HG02759 (cell line): ENCODE measurements around the gene RHBDD2.
A peak's percentile ranks its signal among the peaks of the same experiment; 100 is the strongest.
"Not testable (repeated sequence)": the region's sequence is repeated elsewhere in the genome, so short reads cannot be mapped to it uniquely, and the experiment has no call there.

ENCODE experiments used
- ATAC-seq: cut with Tn5 transposase; IDR thresholded peaks from one replicate; pipeline ENCODE4 v1.9.1; 2021; ENCODE audit warnings: mild to moderate bottlenecking, moderate library complexity; ENCODE audit not compliant: unreplicated experiment

RHBDD2 gene

GRCh38 chr7:75866114-75866488, 12.7 kb upstream of the RHBDD2 start:
- no peak for ATAC-seq

DNA sequence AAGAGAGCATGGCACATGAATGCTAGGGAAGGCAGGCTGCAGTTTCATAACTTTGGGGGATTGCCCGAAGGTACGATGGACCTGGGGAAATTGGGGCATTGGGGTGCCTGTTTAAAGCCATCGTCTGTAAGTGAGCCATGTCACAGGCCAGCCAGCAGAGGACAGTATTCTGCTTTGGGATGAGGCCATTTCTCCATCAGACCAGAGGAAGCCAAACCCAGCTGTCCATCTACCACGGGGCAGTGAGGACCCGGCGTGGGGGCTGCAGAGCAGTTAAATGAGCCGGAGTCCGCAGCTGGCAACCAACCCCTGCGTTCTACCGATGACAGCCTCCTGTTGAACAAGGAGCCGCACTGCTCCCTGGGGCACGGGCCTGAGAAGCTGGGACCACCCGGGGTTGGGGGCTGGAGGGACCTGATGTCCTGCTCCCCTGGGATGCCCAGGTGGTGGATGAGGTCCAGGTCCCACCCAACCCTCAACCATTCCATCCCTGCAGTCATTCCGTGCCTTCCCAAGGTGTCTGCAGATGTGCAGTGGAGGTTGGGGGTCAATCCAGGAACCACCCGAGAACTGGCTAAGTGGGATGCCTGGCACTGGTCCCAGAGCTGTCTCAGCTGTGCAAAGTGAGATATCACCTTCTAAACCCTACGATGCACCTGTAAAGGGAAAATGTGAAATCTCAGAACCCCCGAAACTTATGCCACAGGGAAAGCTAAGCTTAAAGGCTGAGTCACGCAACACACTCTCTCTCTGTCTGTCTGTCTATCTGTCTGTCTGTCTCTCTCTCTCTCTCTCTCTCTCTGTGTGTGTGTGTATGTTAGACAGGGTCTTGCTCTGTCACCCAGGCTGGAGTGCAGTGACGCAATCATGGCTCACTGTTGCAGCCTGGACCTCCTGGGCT, 12.1 kb upstream of the RHBDD2 start:
- ATAC-seq = no peak

GRCh38 chr7:75867390-75867717, 11.5 kb upstream of the RHBDD2 start:
- no peak for ATAC-seq

DNA sequence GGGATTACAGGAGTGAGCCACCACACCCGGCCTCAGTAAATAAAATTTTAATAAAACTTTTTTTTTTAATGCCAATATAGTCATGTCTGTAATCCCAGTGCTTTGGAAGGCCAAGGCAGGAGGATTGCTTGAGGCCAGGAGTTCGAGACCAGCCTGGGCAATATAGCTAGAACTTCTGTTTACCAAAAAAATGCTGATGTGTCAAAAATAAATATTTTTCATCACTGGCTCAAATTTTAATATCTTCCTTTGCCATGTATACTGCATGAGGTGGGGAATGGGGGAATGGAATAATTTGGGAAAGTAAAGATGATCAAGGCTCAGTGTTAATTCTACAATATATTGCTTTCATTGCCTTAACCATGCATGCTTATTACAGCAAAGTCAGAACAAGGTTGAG, 10.7 kb upstream of the RHBDD2 start:
- no peak for ATAC-seq

GRCh38 chr7:75869776-75870379, 9.0 kb upstream of the RHBDD2 start:
- no peak for ATAC-seq

- no peak for ATAC-seq
These were observed 8.2 kb upstream of the RHBDD2 start for GRCh38 chr7:75870557-75871161.

DNA sequence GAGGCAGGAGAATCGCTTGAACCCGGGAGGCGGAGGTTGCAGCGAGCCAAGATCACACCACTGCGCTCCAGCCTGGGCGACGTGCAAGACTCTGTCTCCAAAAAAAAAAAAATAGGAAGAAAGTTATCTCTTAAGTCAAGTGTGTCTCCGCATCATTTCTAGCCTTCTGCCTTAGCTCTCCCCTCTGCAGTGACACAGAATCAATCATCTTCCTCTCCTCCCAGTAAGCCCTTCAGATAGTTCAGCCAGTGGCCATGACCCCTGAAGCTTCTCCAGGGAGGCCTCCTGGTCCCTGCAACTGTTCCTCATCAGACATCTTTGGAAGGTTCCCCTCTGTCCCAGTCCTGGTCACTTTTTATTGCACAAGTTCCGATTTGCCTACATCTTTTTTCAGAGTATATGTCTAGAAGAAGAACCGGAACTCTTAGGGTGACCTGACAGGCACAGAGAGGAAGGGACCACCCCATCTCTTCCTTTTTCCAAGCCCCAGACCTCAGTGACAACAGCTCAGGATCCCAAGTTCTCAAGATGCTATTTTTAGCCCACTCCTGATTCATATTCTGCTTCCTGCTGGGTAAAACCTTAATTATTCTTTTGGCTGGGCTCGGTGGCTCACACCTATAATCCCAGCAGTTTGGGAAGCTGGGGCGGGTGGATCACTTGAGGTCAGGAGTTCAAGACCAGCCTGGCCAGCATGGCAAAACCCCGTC, 6.6 kb upstream of the RHBDD2 start:
- ATAC-seq = no peak

- not testable (repeated sequence) for ATAC-seq
These were observed 4.7 kb upstream of the RHBDD2 start for GRCh38 chr7:75874180-75874579.

DNA sequence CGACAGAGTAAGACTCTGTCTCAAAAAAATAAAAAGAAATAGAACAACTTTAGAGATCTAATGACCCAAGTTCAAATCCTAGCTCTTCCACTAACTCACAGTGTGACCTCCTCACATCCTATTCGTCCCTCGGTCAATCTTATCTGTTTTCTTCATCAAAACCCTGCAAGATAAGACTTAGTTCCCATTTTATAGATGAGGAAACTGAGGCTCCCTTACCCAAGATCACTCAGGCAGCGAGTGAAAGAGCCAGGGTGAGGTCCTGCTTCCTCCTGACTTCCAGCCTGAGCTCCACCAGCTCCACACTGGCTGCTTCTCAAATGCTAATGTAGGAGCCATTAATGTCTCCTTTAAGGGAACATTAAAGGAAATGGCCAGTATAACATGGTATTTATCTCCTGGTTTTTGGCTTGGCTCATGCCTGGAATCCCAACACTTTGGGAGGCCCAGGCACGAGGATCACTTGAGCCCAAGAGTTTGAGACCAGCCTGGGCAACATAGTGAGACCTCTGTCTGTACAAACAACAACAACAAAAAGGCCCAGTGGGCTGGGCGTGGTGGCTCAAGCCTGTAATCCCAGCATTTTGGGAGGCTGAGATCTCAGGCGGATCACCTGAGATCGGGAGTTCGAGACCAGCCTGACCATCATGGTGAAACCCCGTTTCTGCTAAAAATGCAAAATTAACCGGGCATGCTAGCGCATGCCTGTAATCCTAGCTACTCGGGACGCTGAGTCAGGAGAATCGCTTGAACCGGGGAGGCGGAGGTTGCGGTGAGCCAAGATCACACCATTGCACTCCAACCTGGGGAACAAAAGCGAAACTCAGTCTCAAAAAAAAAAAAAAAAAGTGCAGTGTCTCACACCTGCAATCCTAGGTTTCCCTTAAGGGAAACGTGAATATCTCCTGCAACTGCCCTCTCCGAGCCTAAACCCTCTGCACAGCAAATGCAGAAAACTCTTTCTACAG, 3.4 kb upstream of the RHBDD2 start:
- ATAC-seq = no peak

GRCh38 chr7:75876126-75876881, 2.5 kb upstream of the RHBDD2 start:
- ATAC-seq = no peak

DNA sequence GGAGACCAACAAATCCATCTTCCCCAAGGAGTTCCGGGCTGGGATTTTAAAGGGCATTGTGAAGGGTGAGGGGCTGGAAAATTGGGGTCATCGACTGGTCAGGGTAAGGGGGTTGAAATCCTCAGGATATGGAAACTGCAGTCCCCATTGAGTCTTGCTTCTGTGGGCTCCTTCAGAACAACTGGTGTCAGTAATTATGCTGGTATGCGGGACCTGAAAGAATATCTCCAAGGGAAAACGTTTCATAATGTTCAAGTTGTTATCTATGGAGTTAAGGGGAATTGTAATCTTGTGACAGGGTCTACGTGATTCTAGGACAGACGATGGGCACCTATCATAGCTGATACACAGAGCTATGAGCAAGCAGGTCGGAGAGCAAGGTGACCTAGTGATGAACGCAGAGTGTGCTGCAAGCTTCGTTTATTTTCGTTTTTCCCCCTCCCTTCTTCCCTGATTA, 494 bp upstream of the RHBDD2 start:
- ATAC-seq = peak; percentile 35

DNA sequence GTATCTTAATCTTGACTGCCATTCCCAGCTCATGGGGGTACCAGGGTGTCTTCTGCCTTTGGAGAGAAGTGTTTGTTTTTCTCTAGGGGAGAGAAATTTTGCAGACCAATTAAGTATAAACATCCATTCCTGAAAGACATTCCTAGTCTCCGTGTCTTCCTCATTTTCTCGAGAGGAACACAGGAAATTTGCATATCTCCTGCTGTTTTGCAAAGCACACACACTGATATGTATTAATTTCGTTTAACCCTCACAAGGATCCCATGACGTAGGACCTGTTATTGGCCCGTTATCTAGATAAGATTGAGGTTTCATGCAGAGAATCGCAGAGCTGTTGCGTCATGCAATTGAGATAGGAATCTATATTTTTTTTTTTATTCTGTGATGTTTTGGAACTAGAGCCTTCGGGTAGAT, 944 bp downstream of the RHBDD2 start:
- no peak for ATAC-seq

DNA sequence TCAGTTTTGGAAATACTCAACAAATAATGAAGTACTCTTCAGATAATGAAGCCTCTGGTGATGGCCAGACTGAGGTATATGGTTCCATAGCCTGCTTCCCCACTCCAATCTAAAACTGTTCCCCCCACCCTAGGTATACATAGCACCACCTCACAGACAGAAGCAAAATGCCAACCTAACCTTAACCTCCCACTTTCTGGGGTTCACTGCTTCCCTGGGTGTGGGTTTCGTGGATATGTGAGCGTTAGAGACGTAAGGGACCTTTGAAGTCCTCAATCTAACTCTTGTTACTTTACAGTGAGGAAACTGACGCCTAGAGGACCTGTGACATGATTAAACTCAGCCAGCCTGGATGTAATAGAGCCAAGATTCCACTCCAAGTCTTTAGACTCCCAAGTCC, 1.4 kb downstream of the RHBDD2 start:
- ATAC-seq = no peak

DNA sequence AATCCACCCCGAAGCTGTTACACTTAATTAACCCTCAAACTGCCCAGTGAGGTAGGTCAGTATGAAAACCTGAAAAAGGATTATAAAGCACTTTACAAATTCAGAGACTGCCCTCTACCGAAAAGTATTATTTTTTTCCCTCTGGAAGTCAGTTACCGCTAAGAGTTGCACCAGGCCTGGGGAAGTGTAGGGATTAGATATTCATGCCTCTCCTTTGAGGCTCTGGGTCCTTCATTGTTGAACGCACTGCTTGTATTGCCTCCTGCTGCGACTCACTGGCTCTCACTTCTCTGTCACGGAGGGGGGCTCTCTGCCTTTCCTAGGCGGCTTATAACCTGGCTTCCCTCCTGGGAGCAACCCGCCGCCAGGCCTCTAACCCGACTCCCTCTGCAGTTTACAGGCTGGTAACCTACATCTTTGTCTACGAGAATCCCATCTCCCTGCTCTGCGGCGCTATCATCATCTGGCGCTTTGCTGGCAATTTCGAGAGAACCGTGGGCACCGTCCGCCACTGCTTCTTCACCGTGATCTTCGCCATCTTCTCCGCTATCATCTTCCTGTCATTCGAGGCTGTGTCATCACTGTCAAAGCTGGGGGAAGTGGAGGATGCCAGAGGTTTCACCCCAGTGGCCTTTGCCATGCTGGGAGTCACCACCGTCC, 2.7 kb downstream of the RHBDD2 start:
- ATAC-seq = no peak

DNA sequence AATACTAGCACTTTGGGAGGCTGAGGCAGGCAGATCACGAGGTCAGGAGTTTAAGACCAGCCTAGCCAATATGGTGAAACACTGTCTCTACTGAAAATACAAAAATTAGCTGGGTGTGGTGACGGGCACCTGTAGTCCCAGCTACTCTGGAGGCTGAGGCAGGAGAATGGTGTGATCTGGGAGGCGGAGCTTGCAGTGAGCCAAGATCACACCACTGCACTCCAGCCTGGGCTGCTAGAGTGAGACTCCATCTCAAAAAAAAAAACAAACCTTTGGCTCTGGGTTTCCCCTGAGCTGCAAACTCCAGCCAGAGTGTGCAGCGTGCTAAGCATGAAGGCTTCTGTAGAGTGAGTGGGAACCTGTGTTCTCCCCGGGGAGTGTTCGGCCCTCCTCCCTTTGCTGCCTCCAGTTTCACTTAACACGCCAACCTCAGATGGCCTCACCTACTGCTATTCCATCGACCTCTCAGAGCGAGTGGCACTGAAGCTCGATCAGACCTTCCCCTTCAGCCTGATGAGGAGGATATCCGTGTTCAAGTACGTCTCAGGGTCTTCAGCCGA, 4.5 kb downstream of the RHBDD2 start:
- not testable (repeated sequence) for ATAC-seq

DNA sequence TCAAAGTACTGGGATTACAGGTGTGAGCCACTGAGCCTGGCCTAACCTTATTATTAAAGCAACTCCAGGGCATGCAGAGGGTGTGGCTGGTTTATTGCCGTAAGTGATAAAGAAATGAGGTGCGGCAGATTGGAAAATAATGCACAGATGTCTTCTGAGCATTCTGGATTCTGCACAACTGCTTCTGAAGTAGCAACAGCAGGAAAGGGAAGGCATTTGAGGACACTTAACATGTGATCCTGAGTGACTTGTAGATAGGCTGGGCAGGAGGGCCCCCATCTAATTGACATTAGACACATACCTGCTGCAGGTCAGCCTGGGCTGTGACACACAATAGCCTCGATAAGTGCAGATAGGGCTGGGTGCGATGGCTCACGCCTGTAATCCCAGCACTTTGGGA, 5.6 kb downstream of the RHBDD2 start:
- no peak for ATAC-seq

DNA sequence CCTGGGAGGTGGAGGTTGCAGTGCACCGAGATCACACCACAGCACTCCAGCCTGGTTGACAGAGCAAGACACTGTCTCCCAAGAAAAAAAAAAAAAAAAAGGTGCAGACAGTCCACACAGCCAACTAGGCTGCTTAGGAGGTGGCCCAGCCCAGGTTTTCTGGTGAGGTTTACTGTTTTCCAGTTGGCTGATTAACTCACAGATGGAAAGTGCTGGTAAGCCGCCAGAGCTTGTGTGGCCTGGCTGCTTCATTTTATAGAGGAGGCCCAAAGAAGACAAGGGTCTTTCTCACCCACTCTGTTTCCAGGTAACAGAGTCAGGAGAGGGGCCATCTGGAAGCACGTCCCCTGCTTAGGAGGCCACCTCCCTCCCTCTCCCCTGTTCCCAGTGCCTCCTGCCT, 6.2 kb downstream of the RHBDD2 start:
- ATAC-seq = no peak

GRCh38 chr7:75887669-75888369, 9.0 kb downstream of the RHBDD2 start:
- ATAC-seq = no peak
